ENCODE data around the gene CYB5R2. TPM values are rescaled to one million over a fixed set of nuclear protein-coding genes. Genes with fewer than 3 reads are reported as not detected.

Gene CYB5R2
- total RNA-seq, 2 experiments from 2014 or later = not detected

DNA sequence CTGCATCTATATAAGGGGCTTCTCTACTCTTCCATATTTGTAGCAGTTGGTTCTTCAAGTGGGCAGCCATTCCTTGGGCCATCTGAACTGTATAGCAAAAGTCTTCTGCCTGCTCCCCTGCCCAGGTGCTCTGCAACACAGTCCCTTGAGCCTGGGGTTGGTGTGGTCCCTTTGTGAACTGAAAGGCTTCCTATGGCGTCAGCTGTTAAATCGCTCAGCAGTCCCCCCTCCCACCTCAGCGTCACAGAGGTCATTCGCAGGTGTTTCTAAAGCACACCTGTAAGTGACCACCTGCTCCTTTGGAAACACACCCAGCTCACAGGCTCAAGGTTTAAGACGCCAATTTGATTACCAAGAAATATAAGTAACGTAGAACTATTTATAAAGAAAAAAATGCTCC is 37.0 kb downstream of the CYB5R2 start:
- H3K27me3 Mint-ChIP-seq = no peaks in the 10 kb centered on the region
- intact Hi-C loops (cut with DNase I, micrococcal nuclease) = no loop called here
- CTCF ChIA-PET = no interaction called here

DNA sequence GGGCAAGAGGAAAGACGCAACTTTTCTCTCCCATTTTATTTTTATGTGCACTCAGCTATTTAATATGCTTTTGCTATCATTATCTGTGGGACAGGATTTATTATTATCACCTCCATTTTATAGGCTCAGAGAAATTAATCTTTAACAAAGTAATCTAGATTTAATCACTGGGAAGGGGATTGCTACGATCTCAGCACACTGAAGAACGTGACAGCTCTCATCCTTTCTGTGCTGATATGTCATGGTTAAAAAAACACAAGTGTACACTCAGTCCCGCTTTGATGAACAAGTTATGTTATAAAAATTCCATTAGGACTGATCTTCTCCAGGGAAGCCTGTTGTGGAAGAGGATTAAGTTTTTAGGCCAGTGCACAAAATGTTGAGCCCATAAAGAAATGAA is 37.6 kb downstream of the CYB5R2 start:
- no peaks in the 10 kb centered on the region for H3K4me1 ChIP-seq (ENCODE audit: insufficient read depth, low read length)
- ChIA-PET CTCF (no interaction called here), POLR2A (no interaction called here)
- H3K4me3 ChIP-seq (ENCODE audit: low read length) = no peak overlapping the region
- no peak for DNase-seq
- ATAC-seq (ENCODE audit: poor library complexity) = no peak
- intact Hi-C loops (cut with DNase I, micrococcal nuclease) = no loop called here
- no peak overlapping the region for H3K27ac ChIP-seq (ENCODE audit: low read depth in 1 of 2, low read length in 2 of 2)
- Mint-ChIP-seq H3K27me3 (no peaks in the 10 kb centered on the region), H3K4me1 (ENCODE audit: low read depth) (no peaks in the 10 kb centered on the region), H3K27ac (no peak overlapping the region), H3K4me3 (no peak overlapping the region), H3K9me3 (no peaks in the 10 kb centered on the region), H3K36me3 (ENCODE audit: low read depth) (peaks cover 99% of the 10 kb centered on the region)
- no peaks in the 10 kb centered on the region for H3K36me3 ChIP-seq (ENCODE audit: insufficient read depth, low read length)
- H3K9me3 ChIP-seq (ENCODE audit: control insufficient read depth in 1 of 2, insufficient read depth in 1 of 2, low read length in 2 of 2) = no peaks in the 10 kb centered on the region
- H3K27me3 ChIP-seq (ENCODE audit: control insufficient read depth in 1 of 2, insufficient read depth in 2 of 2, low read length in 2 of 2) = no peaks in the 10 kb centered on the region
- TF ChIP-seq, protein P1, sequence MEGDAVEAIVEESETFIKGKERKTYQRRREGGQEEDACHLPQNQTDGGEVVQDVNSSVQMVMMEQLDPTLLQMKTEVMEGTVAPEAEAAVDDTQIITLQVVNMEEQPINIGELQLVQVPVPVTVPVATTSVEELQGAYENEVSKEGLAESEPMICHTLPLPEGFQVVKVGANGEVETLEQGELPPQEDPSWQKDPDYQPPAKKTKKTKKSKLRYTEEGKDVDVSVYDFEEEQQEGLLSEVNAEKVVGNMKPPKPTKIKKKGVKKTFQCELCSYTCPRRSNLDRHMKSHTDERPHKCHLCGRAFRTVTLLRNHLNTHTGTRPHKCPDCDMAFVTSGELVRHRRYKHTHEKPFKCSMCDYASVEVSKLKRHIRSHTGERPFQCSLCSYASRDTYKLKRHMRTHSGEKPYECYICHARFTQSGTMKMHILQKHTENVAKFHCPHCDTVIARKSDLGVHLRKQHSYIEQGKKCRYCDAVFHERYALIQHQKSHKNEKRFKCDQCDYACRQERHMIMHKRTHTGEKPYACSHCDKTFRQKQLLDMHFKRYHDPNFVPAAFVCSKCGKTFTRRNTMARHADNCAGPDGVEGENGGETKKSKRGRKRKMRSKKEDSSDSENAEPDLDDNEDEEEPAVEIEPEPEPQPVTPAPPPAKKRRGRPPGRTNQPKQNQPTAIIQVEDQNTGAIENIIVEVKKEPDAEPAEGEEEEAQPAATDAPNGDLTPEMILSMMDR (IDR thresholded peaks at IDR 0.05) = no peak

More for the DNA sequence above, 37.0 kb downstream of the CYB5R2 start:
- H3K27ac Mint-ChIP-seq = no peak overlapping the region
- H3K27me3 ChIP-seq (ENCODE audit: control insufficient read depth in 1 of 2, insufficient read depth in 2 of 2, low read length in 2 of 2) = no peaks in the 10 kb centered on the region
- no peaks in the 10 kb centered on the region for H3K4me1 Mint-ChIP-seq (ENCODE audit: low read depth)
- peaks cover 99% of the 10 kb centered on the region for H3K36me3 Mint-ChIP-seq (ENCODE audit: low read depth)
- H3K4me3 ChIP-seq (ENCODE audit: low read length) = no peak overlapping the region
- no peak for DNase-seq
- POLR2A ChIA-PET = no interaction called here
- no peaks in the 10 kb centered on the region for H3K36me3 ChIP-seq (ENCODE audit: insufficient read depth, low read length)
- no peak overlapping the region for H3K27ac ChIP-seq (ENCODE audit: low read depth in 1 of 2, low read length in 2 of 2)
- no peak for ATAC-seq (ENCODE audit: poor library complexity)
- H3K4me1 ChIP-seq (ENCODE audit: insufficient read depth, low read length) = no peaks in the 10 kb centered on the region
- H3K4me3 Mint-ChIP-seq = no peak overlapping the region
- no peaks in the 10 kb centered on the region for H3K9me3 ChIP-seq (ENCODE audit: control insufficient read depth in 1 of 2, insufficient read depth in 1 of 2, low read length in 2 of 2)
- TF ChIP-seq, protein P1 (IDR thresholded peaks at IDR 0.05) = no peak
- no peaks in the 10 kb centered on the region for H3K9me3 Mint-ChIP-seq

- H3K4me3 ChIP-seq (ENCODE audit: low read length) = no peak overlapping the region
- no peaks in the 10 kb centered on the region for H3K4me1 ChIP-seq (ENCODE audit: insufficient read depth, low read length)
- intact Hi-C loops (cut with DNase I, micrococcal nuclease) = no loop called here
- no peaks in the 10 kb centered on the region for H3K4me1 Mint-ChIP-seq (ENCODE audit: low read depth)
- no peaks in the 10 kb centered on the region for H3K27me3 Mint-ChIP-seq
- H3K9me3 Mint-ChIP-seq = no peaks in the 10 kb centered on the region
- H3K27ac Mint-ChIP-seq = no peak overlapping the region
- H3K36me3 ChIP-seq (ENCODE audit: insufficient read depth, low read length) = no peaks in the 10 kb centered on the region
- no peak for DNase-seq
- H3K9me3 ChIP-seq (ENCODE audit: control insufficient read depth in 1 of 2, insufficient read depth in 1 of 2, low read length in 2 of 2) = no peaks in the 10 kb centered on the region
- ChIA-PET CTCF (no interaction called here), POLR2A (no interaction called here)
- no peak overlapping the region for H3K4me3 Mint-ChIP-seq
- ATAC-seq (ENCODE audit: poor library complexity) = no peak
- H3K27me3 ChIP-seq (ENCODE audit: control insufficient read depth in 1 of 2, insufficient read depth in 2 of 2, low read length in 2 of 2) = no peaks in the 10 kb centered on the region
- TF ChIP-seq, protein P1 (IDR thresholded peaks at IDR 0.05) = no peak
- peaks cover 99% of the 10 kb centered on the region for H3K36me3 Mint-ChIP-seq (ENCODE audit: low read depth)
- H3K27ac ChIP-seq (ENCODE audit: low read depth in 1 of 2, low read length in 2 of 2) = no peak overlapping the region
Measured at GRCh38 chr11:7635137-7635536, 38.2 kb downstream of the CYB5R2 start.
